ENCODE measurements around the gene PSIP1. TPM values are rescaled to one million over a fixed set of nuclear protein-coding genes. Genes with fewer than 3 reads are reported as not detected.
"Not testable (repeated sequence)": the region's sequence is repeated elsewhere in the genome, so short reads cannot be mapped to it uniquely, and the experiment has no call there.

The PSIP1 gene
- total RNA-seq, 2 donors from 2014 or later = 83.9 to 126 TPM

DNA sequence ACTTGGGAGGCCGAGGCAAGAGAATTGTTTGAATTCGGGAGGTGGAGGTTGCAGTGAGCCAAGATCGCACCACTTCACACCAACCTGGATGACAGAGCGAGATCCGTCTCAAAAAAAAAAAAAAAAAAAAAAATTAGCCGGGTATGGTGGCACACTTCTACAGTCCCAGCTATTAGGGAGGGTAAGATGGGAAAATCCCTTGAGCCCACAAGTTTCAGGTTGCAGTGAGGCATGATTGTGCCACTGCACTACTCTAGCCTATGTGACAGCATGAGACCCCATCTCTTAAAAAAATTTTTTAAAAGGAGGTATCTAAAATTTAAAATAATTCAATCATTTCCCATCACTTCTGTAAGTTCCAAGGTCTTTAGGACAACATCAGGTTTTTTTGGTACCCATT is 26.0 kb downstream of the PSIP1 start:
- peaks cover 91% of the 10 kb centered on the region for H3K36me3 Mint-ChIP-seq (ENCODE audit: low read depth)
- peak; percentile 88 for ATAC-seq (replicated peaks)
- peaks cover 32% of the 10 kb centered on the region for H3K4me1 Mint-ChIP-seq

DNA sequence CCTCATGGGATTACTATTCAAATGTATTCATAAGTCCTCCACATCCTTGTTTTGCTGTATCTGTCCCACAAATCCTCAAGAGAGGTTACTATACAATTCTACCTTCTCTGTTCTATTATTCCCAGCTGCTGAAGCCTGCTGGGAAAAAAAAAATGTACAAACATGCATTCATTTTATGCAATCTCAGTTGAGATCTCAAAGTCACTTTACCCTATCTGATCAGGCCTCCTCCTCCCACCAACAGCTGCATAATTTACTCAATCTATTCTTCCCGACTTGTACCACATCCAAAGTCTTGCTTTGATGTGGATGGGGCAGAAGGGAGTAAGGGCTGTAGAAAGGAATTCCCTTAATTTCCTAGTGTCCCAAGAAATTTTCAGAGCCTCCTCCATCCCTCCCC is 28.6 kb downstream of the PSIP1 start:
- H3K4me1 Mint-ChIP-seq = peaks cover 32% of the 10 kb centered on the region
- H3K27me3 Mint-ChIP-seq = no peaks in the 10 kb centered on the region
- H3K4me3 Mint-ChIP-seq = no peak overlapping the region
- no peak for ATAC-seq (replicated peaks)
- peak overlapping the region; percentile 28 for H3K27ac Mint-ChIP-seq
- H3K36me3 Mint-ChIP-seq (ENCODE audit: low read depth) = peaks cover 90% of the 10 kb centered on the region
- no peaks in the 10 kb centered on the region for H3K9me3 Mint-ChIP-seq

More for the DNA sequence above, 26.0 kb downstream of the PSIP1 start:
- Mint-ChIP-seq H3K9me3 (no peaks in the 10 kb centered on the region), H3K27me3 (no peaks in the 10 kb centered on the region), H3K4me3 (no peak overlapping the region), H3K27ac (peak overlapping the region; percentile 77)

DNA sequence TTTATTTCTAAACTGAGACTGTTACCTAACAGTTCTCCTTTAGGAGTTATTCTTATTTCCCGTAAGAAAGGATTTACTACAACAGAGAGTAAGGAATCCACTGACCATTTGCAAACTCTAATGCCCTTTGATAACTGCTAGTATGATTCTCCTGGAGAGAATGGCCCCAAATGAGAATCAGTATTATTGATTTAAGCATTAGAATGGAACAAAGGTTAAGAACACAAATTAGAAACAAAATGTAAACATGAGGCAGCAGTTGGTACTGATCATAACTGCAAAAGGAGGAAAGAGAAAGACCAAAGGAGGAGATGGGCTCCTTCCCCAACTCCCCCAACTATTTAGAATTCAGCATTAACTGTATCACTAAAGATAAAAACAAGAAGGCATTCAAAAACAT is 30.7 kb downstream of the PSIP1 start:
- Mint-ChIP-seq H3K4me3 (no peak overlapping the region), H3K9me3 (no peaks in the 10 kb centered on the region), H3K4me1 (peaks cover 19% of the 10 kb centered on the region), H3K27ac (no peak overlapping the region), H3K27me3 (no peaks in the 10 kb centered on the region), H3K36me3 (ENCODE audit: low read depth) (peaks cover 85% of the 10 kb centered on the region)
- ATAC-seq (replicated peaks) = no peak

DNA sequence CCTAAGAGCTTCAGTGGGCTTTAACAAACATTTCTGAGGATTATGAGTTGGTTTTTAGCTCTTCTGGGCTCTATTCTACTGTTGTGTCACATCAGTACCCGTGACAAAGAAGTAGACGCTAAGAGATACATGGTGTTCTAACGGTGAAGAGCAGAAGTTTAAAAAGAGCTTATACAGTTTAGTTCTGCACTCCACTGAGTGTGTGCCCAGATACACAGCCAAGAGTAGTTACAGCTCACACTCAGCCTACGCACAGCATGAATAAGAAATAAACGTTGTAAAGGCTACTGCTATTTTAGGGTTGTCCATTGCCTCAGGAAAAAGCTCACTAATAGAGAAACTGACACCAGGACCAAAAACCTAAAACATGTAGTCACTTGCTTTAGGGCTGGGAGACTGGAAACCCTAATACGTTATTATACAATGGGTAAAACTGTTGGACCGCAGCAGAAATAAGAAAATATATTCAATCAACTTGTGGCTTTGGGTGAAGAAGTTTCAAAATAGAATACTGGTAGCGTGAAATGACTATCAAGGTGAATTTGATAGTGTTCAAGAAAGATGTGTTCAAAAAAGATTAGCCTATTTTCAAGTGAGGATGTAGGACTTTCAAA is 34.7 kb downstream of the PSIP1 start:
- ATAC-seq (replicated peaks) = no peak
- peaks cover 11% of the 10 kb centered on the region for H3K4me1 Mint-ChIP-seq
- H3K36me3 Mint-ChIP-seq (ENCODE audit: low read depth) = peaks cover 87% of the 10 kb centered on the region
- no peaks in the 10 kb centered on the region for H3K9me3 Mint-ChIP-seq
- H3K4me3 Mint-ChIP-seq = no peak overlapping the region
- H3K27me3 Mint-ChIP-seq = no peaks in the 10 kb centered on the region
- peak overlapping the region; percentile 11 for H3K27ac Mint-ChIP-seq

DNA sequence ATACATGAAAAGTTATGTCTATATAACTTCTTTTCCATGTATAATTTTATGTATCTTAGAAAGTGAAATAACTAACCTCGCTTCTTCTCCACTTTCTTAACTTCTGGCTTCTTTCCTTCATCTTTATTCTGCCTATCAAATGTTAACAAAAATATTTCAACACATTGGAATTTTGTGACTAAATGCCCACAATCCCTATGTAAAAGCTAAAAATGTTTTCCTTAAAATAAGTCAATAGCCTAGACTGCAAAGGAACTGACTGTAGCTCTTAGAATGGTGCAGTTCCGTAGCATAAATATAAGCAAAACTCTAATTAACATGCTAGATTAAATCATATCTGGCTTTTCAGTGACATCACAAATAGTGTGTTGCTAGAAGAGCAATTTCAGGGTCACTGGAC is 40.9 kb downstream of the PSIP1 start:
- Mint-ChIP-seq H3K4me3 (no peak overlapping the region), H3K27ac (no peak overlapping the region), H3K4me1 (peaks cover 11% of the 10 kb centered on the region), H3K36me3 (ENCODE audit: low read depth) (peaks cover 99% of the 10 kb centered on the region), H3K27me3 (no peaks in the 10 kb centered on the region), H3K9me3 (no peaks in the 10 kb centered on the region)
- no peak for ATAC-seq (replicated peaks)

DNA sequence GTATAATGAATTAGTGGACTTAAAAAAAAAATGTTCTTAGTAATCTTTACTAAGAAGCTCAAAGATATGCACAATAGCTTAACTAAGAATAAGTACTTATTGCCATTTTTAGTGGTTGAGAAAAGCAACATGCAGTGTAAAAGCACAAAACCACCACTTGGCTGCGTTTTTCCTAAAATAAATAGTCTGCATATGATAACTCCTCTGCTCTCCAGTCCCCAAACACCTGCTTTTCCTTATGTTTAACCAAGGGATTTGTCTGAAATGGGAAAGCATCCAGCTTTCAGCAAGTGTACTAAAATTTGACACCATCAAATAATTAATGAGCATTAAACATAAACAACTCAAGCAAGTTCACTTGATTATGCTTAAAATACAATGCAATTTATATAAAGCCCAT is 41.4 kb downstream of the PSIP1 start:
- Mint-ChIP-seq H3K9me3 (no peaks in the 10 kb centered on the region), H3K4me3 (no peak overlapping the region), H3K27ac (no peak overlapping the region), H3K4me1 (peaks cover 11% of the 10 kb centered on the region), H3K27me3 (no peaks in the 10 kb centered on the region), H3K36me3 (ENCODE audit: low read depth) (peaks cover 99% of the 10 kb centered on the region)
- no peak for ATAC-seq (replicated peaks)

DNA sequence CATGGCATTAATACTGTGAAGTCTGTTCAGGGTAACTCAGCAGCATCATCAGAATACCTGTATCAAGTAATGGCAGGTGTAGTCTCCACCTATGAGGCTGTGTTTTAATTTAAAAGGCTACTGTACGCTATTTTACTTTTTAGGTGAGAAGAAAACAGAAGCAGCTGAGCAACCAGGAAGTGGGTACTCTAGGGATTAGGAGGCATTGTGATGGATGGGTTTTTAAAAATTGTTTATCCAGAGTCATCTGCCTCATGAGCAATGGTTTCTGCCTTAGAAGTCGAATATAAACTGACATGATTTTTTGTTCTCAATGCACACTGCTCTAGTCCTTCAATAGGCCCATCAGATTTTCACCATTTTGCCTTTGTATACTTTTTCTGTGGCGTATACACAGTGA is 42.6 kb downstream of the PSIP1 start:
- Mint-ChIP-seq H3K4me1 (peaks cover 6% of the 10 kb centered on the region), H3K27me3 (no peaks in the 10 kb centered on the region), H3K4me3 (no peak overlapping the region), H3K36me3 (ENCODE audit: low read depth) (peaks cover 99% of the 10 kb centered on the region), H3K27ac (no peak overlapping the region), H3K9me3 (no peaks in the 10 kb centered on the region)
- ATAC-seq (replicated peaks) = no peak

DNA sequence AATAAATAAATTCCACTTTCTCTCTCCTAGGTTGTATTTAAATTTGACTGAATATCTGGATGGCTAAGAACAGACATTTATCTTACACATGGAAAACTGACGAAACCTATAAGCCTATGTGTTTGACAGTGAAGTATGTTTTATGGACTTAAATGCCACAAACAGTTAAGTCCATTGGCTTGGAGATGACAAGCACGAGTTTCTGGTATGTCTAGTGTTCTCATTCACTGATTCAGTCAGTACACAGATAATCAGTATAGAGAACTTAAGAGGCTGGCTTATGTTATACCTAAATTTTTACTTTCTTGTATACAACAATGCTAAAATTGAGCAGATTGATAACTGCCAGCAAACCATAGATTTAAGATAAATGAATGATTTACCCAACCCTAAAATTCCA is 49.2 kb downstream of the PSIP1 start:
- Mint-ChIP-seq H3K36me3 (ENCODE audit: low read depth) (peaks cover 95% of the 10 kb centered on the region), H3K4me1 (no peaks in the 10 kb centered on the region), H3K4me3 (no peak overlapping the region), H3K27me3 (no peaks in the 10 kb centered on the region), H3K9me3 (no peaks in the 10 kb centered on the region), H3K27ac (no peak overlapping the region)
- ATAC-seq (replicated peaks) = no peak

DNA sequence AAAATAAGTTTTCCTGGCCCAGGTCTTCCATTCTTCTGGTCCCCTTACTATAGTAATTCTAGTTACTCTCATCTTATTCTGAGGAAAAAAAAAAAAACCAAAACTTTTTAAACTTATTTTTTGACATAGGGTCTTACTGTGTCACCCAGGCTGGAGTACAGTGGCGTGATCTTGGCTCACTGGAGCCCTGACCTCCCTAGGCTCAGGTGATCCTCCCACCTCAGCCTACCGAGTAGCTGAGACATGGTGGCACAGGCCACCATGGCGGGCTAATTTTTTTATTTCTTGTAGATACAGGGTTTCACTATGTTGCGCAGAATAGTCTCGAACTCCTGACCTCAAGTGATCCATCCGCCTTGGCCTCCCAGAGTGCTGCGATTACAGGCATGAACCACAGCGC is 49.7 kb downstream of the PSIP1 start:
- H3K27me3 Mint-ChIP-seq = no peaks in the 10 kb centered on the region
- ATAC-seq (replicated peaks) = no peak
- no peak overlapping the region for H3K27ac Mint-ChIP-seq
- H3K9me3 Mint-ChIP-seq = no peaks in the 10 kb centered on the region
- no peaks in the 10 kb centered on the region for H3K4me1 Mint-ChIP-seq
- H3K4me3 Mint-ChIP-seq = no peak overlapping the region
- peaks cover 95% of the 10 kb centered on the region for H3K36me3 Mint-ChIP-seq (ENCODE audit: low read depth)

DNA sequence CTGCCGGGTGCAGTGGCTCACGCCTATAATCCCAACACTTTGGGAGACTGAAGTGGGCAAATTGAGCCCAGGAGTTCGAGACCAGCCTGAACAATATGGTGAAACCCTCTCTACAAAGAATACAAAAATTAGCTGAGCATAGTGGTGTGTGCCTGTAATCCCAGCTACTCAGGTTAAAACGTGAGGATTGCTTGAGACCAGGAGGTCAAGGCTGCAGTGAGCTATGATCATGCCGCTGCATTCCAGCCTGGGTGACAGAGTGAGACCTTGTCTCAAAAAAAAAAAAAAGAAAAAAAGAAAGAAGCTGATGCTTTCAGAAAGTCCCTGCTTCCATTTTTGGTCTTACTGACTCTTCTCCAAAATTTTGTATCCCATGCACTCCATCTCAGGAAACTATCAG is 56.8 kb downstream of the PSIP1 start:
- Mint-ChIP-seq H3K4me3 (no peak overlapping the region), H3K27me3 (no peaks in the 10 kb centered on the region), H3K4me1 (no peaks in the 10 kb centered on the region), H3K9me3 (no peaks in the 10 kb centered on the region), H3K36me3 (ENCODE audit: low read depth) (peaks cover 89% of the 10 kb centered on the region), H3K27ac (peak overlapping the region; percentile 20)
- no peak for ATAC-seq (replicated peaks)

DNA sequence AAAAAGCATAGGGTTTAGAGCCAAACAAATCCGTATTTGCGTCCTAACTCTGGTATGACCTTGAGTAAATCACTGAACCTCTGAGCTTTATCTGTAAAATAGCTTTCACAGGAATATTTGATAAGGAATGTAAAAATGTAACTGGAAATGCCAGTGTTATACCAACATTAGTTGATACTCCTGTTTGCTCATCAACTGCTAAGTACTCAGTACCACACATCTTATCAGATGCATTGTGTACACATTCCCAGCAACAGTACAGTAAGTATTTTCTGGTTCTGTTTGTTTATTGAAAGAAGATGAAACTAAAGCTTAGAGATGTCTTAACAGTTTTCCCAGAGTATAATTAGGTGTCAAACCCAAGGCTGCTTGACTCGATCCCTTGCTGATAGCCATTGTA is 66.6 kb downstream of the PSIP1 start:
- Mint-ChIP-seq H3K4me1 (peaks cover 9% of the 10 kb centered on the region), H3K9me3 (no peaks in the 10 kb centered on the region)

DNA sequence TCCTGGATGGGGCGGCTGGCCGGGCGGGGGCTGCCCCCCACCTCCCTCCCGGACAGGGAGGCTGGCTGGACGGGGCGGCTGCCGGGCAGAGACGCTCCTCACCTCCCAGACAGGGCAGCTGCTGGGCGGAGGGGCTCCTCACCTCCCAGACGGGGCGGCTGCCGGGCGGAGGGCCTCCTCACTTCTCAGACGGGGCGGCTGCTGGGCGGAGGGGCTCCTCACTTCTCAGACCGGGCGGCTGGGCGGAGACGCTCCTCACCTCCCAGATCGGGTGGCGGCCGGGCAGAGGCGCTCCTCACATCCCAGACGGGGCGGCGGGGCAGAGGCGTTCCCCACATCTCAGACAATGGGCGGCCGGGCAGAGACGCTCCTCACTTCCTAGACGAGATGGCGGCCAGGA is 68.5 kb downstream of the PSIP1 start:
- not testable (repeated sequence) for H3K27me3 Mint-ChIP-seq; ATAC-seq (replicated peaks); H3K4me3 Mint-ChIP-seq; H3K9me3 Mint-ChIP-seq; H3K27ac Mint-ChIP-seq
- peaks cover 17% of the 10 kb centered on the region for H3K4me1 Mint-ChIP-seq
- H3K36me3 Mint-ChIP-seq (ENCODE audit: low read depth) = peaks cover 93% of the 10 kb centered on the region

More for the DNA sequence above, 66.6 kb downstream of the PSIP1 start:
- no peaks in the 10 kb centered on the region for H3K27me3 Mint-ChIP-seq
- peaks cover 93% of the 10 kb centered on the region for H3K36me3 Mint-ChIP-seq (ENCODE audit: low read depth)
- H3K27ac Mint-ChIP-seq = no peak overlapping the region
- ATAC-seq (replicated peaks) = no peak
- H3K4me3 Mint-ChIP-seq = no peak overlapping the region

DNA sequence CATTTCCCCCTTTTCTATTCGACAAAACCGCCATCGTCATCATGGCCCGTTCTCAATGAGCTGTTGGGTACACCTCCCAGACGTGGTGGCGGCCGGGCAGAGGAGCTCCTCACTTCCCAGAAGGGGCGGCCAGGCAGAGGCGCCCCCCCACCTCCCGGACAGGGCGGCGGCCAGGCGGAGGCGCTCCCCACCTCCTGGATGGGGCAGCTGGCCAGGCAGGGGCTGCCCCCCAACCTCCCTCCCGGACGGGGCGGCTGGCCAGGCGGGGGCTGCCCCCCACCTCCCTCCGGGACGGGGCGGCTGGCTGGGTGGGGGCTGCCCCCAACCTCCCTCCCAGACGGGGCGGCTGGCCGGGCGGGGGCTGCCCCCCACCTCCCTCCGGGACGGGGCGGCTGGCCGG is 68.9 kb downstream of the PSIP1 start:
- not testable (repeated sequence) for H3K4me3 Mint-ChIP-seq; H3K27ac Mint-ChIP-seq; H3K9me3 Mint-ChIP-seq; H3K27me3 Mint-ChIP-seq; ATAC-seq (replicated peaks)
- H3K36me3 Mint-ChIP-seq (ENCODE audit: low read depth) = peaks cover 92% of the 10 kb centered on the region
- peaks cover 17% of the 10 kb centered on the region for H3K4me1 Mint-ChIP-seq

DNA sequence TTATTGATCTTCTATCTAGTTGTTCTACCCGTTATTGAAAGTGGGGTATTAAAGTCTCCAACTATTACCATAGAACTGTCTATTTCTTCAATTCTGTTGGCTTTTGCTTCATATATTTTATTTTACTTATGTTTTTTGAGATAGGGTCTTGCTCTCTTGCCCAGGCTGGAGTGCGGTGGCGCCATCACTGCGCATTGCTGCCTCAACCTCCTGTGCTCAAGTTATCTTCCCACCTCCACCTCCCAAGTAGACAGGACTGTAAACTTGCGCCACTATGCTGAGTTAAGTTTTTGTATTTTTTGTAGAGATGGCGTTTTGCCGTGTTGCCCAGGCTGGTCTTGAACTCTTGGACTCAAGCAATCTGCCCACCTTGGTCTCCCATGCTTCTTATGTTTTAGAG is 71.9 kb downstream of the PSIP1 start:
- peaks cover 17% of the 10 kb centered on the region for H3K4me1 Mint-ChIP-seq
- no peak overlapping the region for H3K27ac Mint-ChIP-seq
- H3K36me3 Mint-ChIP-seq (ENCODE audit: low read depth) = peaks cover 90% of the 10 kb centered on the region
- H3K9me3 Mint-ChIP-seq = no peaks in the 10 kb centered on the region
- H3K4me3 Mint-ChIP-seq = no peak overlapping the region
- H3K27me3 Mint-ChIP-seq = no peaks in the 10 kb centered on the region
- ATAC-seq (replicated peaks) = no peak

DNA sequence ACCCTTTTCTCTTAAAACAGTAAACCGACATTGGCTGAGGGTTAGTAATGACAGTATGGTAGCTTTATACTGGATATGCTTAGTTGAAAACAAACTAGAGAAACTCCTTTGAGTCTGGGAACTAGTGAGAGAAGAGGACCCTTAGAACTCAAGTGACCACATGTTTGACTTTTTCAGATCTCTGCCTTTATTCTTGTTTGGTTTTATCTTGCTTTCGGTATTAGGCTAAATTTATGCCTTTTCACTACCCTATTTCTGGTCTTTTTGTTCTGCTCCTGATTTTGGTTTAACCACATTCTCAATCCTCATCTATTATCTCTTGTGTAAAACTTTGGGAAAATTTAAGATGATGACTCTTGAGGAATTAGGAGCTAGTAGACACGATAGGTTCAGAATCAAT is 77.1 kb downstream of the PSIP1 start:
- no peaks in the 10 kb centered on the region for H3K27me3 Mint-ChIP-seq
- peaks cover 23% of the 10 kb centered on the region for H3K4me1 Mint-ChIP-seq
- peaks cover 97% of the 10 kb centered on the region for H3K36me3 Mint-ChIP-seq (ENCODE audit: low read depth)
- H3K27ac Mint-ChIP-seq = no peak overlapping the region
- ATAC-seq (replicated peaks) = no peak
- H3K4me3 Mint-ChIP-seq = no peak overlapping the region
- H3K9me3 Mint-ChIP-seq = no peaks in the 10 kb centered on the region

DNA sequence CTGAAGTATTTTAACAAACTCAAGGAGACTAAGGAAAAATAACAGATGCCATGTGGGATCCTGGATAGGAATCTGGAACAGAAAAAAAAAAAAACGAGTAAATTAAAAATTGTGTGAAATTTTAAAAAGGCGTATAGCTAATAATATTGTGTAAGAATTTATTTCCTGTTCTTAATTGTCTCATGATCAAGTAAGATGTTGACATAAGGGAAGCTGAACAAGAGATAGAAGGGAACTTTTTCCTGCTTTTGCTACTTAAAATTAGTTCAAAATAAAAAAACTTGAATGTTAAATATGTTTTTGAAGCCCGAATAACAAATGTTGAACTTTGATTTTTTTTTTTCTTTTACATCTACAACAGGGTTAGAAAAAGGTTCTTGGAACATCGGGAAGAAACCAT is 77.6 kb downstream of the PSIP1 start:
- peaks cover 97% of the 10 kb centered on the region for H3K36me3 Mint-ChIP-seq (ENCODE audit: low read depth)
- H3K4me1 Mint-ChIP-seq = peaks cover 27% of the 10 kb centered on the region
- ATAC-seq (replicated peaks) = no peak
- H3K27ac Mint-ChIP-seq = no peak overlapping the region
- no peaks in the 10 kb centered on the region for H3K27me3 Mint-ChIP-seq
- H3K9me3 Mint-ChIP-seq = no peaks in the 10 kb centered on the region
- no peak overlapping the region for H3K4me3 Mint-ChIP-seq
